ENCODE results near the gene FGGY. TPM values are rescaled to one million over a fixed set of nuclear protein-coding genes. Genes with fewer than 3 reads are reported as not detected.

Gene FGGY
- total RNA-seq, 1 experiment from 2014 or later: 17.8 TPM

DNA sequence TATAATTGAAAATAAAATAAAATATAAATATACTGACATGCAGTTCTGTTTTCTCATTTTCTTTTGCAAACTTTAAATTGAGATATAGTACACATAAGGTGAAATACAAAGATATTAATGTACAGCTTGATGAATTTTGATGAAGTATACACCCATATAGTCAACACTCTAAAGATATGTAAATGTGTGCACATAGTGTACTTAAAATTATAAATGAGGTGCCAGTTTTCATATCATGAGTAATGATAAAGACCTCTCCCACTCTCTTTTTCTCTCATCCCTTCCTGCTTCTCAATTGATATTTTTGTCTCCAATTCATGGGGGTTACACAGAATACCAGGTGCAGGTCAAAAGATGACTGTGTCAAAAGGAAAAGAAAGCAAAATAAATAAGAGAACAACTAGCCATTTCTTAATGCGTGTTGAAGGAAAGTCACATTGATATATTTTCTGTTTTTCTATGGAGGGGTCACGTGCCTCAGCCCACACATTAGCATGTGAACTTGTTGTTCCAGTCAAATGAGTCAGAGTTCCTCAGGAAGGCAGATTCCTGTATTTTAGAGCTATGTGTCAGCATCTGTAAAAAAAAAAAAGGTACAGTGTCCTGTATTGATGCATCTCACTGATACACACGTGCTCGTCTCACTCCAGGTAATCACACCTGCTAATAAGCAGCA, 453.6 kb downstream of the FGGY start:
- Histone ChIP-seq H3K27ac (peak overlapping the region; percentile 24; the same call in 1 of the 2 replicates), H3K36me3 (ENCODE audit: low read depth) (no peaks in the 10 kb centered on the region), H3K9me2 (ENCODE audit: insufficient read depth) (no peaks in the 10 kb centered on the region), H4K20me1 (ENCODE audit: insufficient read depth) (no peaks in the 10 kb centered on the region), H3K4me3 (no peak overlapping the region), H2AFZ (peak overlapping the region; percentile 62), H3K79me2 (ENCODE audit: low read depth) (no peaks in the 10 kb centered on the region), H3F3A (ENCODE audit: insufficient read depth, low read depth) (no peaks in the 10 kb centered on the region), H3K27me3 (ENCODE audit: insufficient read depth, low read depth) (no peaks in the 10 kb centered on the region), H3K9me3 (ENCODE audit: insufficient read depth, low read depth) (no peaks in the 10 kb centered on the region), H3K4me2 (peak overlapping the region; percentile 47), H3K4me1 (replicated peaks; ENCODE audit: insufficient read depth) (peaks cover 11% of the 10 kb centered on the region)
- BruUV-seq (replicated peaks): no TSS peak
- peak; percentile 37 to 83 for DNase-seq
- intact Hi-C loops (cut with micrococcal nuclease; ENCODE audit: unreplicated experiment): loop anchor here (2.0 kb wide), 1 partner anchor 454 kb away; the partner anchor contains the start of gene FGGY
- POLR2A ChIA-PET (ENCODE audit: unreplicated experiment): interaction anchor here (0.5 to 1.0 kb wide), 4 partner anchors 20 to 969 kb away, joined by 3 to 9 read pairs (median 4); no protein-coding TSS in a partner anchor
- CTCF ChIA-PET: interaction anchor here (0.6 to 1.0 kb wide), 2 partner anchors 9 to 12 kb away, joined by 3 to 4 read pairs; no protein-coding TSS in a partner anchor
- no peak for TF ChIP-seq EZH2 (IDR thresholded peaks at IDR 0.05; ENCODE audit: low read depth)

DNA sequence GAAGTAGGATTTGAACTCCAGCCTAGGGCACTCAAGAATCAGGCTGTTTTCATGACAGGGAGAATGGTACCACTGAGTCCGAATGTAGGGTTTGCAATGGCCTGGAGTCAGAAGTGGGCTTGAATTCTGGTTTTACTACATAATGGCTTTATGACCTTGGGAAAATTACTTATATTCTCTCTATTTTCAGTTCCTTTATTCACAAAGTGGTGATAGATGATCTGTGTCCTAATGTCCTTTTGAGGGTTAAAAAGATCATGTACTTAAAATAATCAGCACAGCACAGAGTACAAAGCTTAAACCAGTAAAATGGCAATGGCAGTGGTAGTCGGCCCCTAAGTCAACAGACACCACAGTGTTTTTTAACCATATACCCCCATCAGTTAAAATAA, 454.1 kb downstream of the FGGY start:
- no peak overlapping the region for H3K27ac ChIP-seq
- peak overlapping the region; percentile 47 for H3K4me2 ChIP-seq
- CTCF ChIA-PET: interaction anchor here (0.6 to 1.0 kb wide), 2 partner anchors 8 to 12 kb away, joined by 3 to 4 read pairs; no protein-coding TSS in a partner anchor
- intact Hi-C loops (cut with micrococcal nuclease; ENCODE audit: unreplicated experiment): loop anchor here (2.0 kb wide), 1 partner anchor 454 kb away; the partner anchor contains the start of gene FGGY
- peaks cover 11% of the 10 kb centered on the region for H3K4me1 ChIP-seq (replicated peaks; ENCODE audit: insufficient read depth)
- H3K79me2 ChIP-seq (ENCODE audit: low read depth): no peaks in the 10 kb centered on the region
- H3K9me2 ChIP-seq (ENCODE audit: insufficient read depth): no peaks in the 10 kb centered on the region
- H2AFZ ChIP-seq: no peak overlapping the region; the same call in 1 of the 2 replicates
- H3F3A ChIP-seq (ENCODE audit: insufficient read depth, low read depth): no peaks in the 10 kb centered on the region
- POLR2A ChIA-PET (ENCODE audit: unreplicated experiment): interaction anchor here (0.7 to 1.0 kb wide), 2 partner anchors 850 to 969 kb away, joined by 3 to 9 read pairs; no protein-coding TSS in a partner anchor
- no peaks in the 10 kb centered on the region for H3K9me3 ChIP-seq (ENCODE audit: insufficient read depth, low read depth)
- no peaks in the 10 kb centered on the region for H4K20me1 ChIP-seq (ENCODE audit: insufficient read depth)
- no peak for TF ChIP-seq EZH2 (IDR thresholded peaks at IDR 0.05; ENCODE audit: low read depth)
- TF ChIP-seq, protein P1, sequence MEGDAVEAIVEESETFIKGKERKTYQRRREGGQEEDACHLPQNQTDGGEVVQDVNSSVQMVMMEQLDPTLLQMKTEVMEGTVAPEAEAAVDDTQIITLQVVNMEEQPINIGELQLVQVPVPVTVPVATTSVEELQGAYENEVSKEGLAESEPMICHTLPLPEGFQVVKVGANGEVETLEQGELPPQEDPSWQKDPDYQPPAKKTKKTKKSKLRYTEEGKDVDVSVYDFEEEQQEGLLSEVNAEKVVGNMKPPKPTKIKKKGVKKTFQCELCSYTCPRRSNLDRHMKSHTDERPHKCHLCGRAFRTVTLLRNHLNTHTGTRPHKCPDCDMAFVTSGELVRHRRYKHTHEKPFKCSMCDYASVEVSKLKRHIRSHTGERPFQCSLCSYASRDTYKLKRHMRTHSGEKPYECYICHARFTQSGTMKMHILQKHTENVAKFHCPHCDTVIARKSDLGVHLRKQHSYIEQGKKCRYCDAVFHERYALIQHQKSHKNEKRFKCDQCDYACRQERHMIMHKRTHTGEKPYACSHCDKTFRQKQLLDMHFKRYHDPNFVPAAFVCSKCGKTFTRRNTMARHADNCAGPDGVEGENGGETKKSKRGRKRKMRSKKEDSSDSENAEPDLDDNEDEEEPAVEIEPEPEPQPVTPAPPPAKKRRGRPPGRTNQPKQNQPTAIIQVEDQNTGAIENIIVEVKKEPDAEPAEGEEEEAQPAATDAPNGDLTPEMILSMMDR (conservative IDR thresholded peaks at IDR 0.05): no peak
- no TSS peak for BruUV-seq (replicated peaks)
- H3K36me3 ChIP-seq (ENCODE audit: low read depth): no peaks in the 10 kb centered on the region
- DNase-seq: no peak
- no peaks in the 10 kb centered on the region for H3K27me3 ChIP-seq (ENCODE audit: insufficient read depth, low read depth)
- H3K4me3 ChIP-seq: no peak overlapping the region

DNA sequence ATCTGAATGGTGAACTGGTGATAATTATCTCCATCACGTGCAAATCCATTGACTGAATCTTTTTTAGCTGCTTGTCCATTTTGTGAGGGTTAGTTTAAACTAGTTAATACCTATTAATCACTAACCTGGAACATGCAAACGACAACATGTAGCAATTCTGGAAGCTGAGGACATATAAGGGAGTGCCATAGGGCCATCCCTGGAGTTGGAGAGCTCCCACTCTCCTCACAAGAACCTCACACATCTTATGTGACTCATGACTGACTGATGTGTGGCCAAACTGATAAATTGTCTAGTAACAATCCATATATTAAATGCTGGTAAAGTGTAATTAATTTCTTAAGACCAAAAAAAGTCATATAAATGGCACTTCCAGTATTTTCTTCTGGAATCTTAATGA, 454.9 kb downstream of the FGGY start:
- BruUV-seq (replicated peaks): no TSS peak
- H3K4me3 ChIP-seq: no peak overlapping the region
- peaks cover 11% of the 10 kb centered on the region for H3K4me1 ChIP-seq (replicated peaks; ENCODE audit: insufficient read depth)
- H2AFZ ChIP-seq: no peak overlapping the region
- no peak overlapping the region for H3K4me2 ChIP-seq
- no peaks in the 10 kb centered on the region for H4K20me1 ChIP-seq (ENCODE audit: insufficient read depth)
- ChIA-PET CTCF (no interaction called here), POLR2A (ENCODE audit: unreplicated experiment) (interaction anchor here (0.7 kb wide), 2 partner anchors 142 to 900 kb away, joined by 4 read pairs; no protein-coding TSS in a partner anchor)
- no peak for DNase-seq
- no peaks in the 10 kb centered on the region for H3F3A ChIP-seq (ENCODE audit: insufficient read depth, low read depth)
- no peak overlapping the region for H3K27ac ChIP-seq
- intact Hi-C loops (cut with micrococcal nuclease; ENCODE audit: unreplicated experiment): loop anchor here (2.0 kb wide), 1 partner anchor 455 kb away; the partner anchor contains the start of gene FGGY
- no peaks in the 10 kb centered on the region for H3K9me3 ChIP-seq (ENCODE audit: insufficient read depth, low read depth)
- no peaks in the 10 kb centered on the region for H3K27me3 ChIP-seq (ENCODE audit: insufficient read depth, low read depth)
- no peaks in the 10 kb centered on the region for H3K9me2 ChIP-seq (ENCODE audit: insufficient read depth)
- no peaks in the 10 kb centered on the region for H3K79me2 ChIP-seq (ENCODE audit: low read depth)
- H3K36me3 ChIP-seq (ENCODE audit: low read depth): no peaks in the 10 kb centered on the region
- TF ChIP-seq, protein P1 (conservative IDR thresholded peaks at IDR 0.05): no peak
- no peak for TF ChIP-seq EZH2 (IDR thresholded peaks at IDR 0.05; ENCODE audit: low read depth)
